ENCODE measurements around the gene EYA2.

The EYA2 gene

DNA sequence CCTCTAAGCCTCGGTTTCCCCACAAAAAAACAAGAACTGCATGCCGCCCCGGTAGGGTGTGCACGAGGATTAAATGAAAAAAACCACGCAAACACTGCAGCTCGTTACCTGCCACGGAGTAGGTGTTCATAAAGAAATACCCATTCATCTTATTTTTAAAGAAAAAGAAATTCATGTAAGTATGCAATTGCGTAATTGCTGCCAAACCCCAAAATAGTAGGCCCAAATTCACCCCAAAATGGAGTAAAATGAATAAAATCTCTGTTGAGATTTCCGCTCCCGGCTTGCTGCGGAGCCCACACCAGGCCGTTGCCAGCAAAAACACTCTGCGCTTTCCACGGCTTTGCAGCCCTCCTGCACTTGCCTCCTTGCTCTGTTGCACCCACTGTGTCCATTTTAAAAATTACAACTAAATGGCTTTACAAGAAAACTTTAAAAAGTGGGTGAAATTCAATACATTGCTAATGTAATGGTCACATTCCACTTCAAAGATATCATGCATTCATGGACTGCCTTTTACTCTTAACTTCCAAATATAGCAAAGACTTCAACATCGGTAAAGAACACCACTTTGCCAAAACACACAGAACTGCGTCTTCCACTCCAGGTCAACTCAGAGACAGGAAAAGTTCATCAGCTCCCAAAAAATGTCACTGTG lies 336.9 kb downstream of the EYA2 start:
- H3K4me2 ChIP-seq (ENCODE audit: low read depth, low read length, poor library complexity, severe bottlenecking), result no peak overlapping the region
- H3K9me2 ChIP-seq (replicated peaks; ENCODE audit: low read depth, low read length), result no peaks in the 10 kb centered on the region
- peaks cover 6% of the 10 kb centered on the region for H4K20me1 ChIP-seq (ENCODE audit: insufficient read depth, low read length, poor library complexity, severe bottlenecking)
- peaks cover 97% of the 10 kb centered on the region for H3K36me3 ChIP-seq (ENCODE audit: insufficient read depth, low read length)
- H3K79me2 ChIP-seq (ENCODE audit: insufficient read depth, low read length), result no peaks in the 10 kb centered on the region
- no peak overlapping the region for H2AFZ ChIP-seq (ENCODE audit: low read length)
- TF ChIP-seq EZH2phosphoT487 (IDR thresholded peaks at IDR 0.05; ENCODE audit: borderline replicate concordance), result no peak
- TF ChIP-seq, protein P1, sequence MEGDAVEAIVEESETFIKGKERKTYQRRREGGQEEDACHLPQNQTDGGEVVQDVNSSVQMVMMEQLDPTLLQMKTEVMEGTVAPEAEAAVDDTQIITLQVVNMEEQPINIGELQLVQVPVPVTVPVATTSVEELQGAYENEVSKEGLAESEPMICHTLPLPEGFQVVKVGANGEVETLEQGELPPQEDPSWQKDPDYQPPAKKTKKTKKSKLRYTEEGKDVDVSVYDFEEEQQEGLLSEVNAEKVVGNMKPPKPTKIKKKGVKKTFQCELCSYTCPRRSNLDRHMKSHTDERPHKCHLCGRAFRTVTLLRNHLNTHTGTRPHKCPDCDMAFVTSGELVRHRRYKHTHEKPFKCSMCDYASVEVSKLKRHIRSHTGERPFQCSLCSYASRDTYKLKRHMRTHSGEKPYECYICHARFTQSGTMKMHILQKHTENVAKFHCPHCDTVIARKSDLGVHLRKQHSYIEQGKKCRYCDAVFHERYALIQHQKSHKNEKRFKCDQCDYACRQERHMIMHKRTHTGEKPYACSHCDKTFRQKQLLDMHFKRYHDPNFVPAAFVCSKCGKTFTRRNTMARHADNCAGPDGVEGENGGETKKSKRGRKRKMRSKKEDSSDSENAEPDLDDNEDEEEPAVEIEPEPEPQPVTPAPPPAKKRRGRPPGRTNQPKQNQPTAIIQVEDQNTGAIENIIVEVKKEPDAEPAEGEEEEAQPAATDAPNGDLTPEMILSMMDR (conservative IDR thresholded peaks at IDR 0.05; ENCODE audit: low read length), result no peak
- H3F3A ChIP-seq (ENCODE audit: low read depth), result no peaks in the 10 kb centered on the region
- H3K27me3 ChIP-seq (ENCODE audit: insufficient read depth, low read length, poor library complexity, severe bottlenecking), result no peaks in the 10 kb centered on the region
- no peak overlapping the region for H3K4me3 ChIP-seq (ENCODE audit: low read length, poor library complexity, severe bottlenecking)
- no peaks in the 10 kb centered on the region for H3K4me1 ChIP-seq (ENCODE audit: insufficient read depth, low read length, poor library complexity, severe bottlenecking)
- H3K9ac ChIP-seq (ENCODE audit: low read depth, low read length, poor library complexity, severe bottlenecking), result no peak overlapping the region
- H3K9me3 ChIP-seq (ENCODE audit: insufficient read depth, low read depth, low read length), result no peaks in the 10 kb centered on the region

DNA sequence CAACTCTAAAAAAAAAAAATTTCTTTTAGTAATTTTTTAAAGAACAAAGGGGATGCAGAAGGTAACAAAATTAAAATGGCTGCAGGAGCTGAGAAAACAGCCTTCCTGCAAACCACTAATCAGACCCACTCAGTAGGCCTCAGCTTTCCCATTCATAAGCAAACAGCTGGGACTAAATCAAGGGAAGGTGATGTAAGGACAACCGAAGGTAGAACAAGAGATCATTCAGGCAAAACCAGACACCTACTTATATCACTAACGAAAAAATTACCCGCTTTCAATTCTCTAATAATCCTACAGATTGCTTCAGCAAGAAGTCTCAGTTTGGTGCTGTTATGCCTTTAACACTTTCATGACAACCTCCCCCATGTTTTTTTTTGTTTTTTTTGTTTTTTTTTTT lies 337.9 kb downstream of the EYA2 start:
- Histone ChIP-seq H3K36me3 (ENCODE audit: insufficient read depth, low read length) (peaks cover 97% of the 10 kb centered on the region), H3K9me3 (ENCODE audit: insufficient read depth, low read depth, low read length) (no peaks in the 10 kb centered on the region), H3K4me1 (ENCODE audit: insufficient read depth, low read length, poor library complexity, severe bottlenecking) (no peaks in the 10 kb centered on the region), H2AFZ (ENCODE audit: low read length) (no peak overlapping the region), H3K9ac (ENCODE audit: low read depth, low read length, poor library complexity, severe bottlenecking) (no peak overlapping the region), H3K79me2 (ENCODE audit: insufficient read depth, low read length) (no peaks in the 10 kb centered on the region), H3K27me3 (ENCODE audit: insufficient read depth, low read length, poor library complexity, severe bottlenecking) (no peaks in the 10 kb centered on the region), H3K4me2 (ENCODE audit: low read depth, low read length, poor library complexity, severe bottlenecking) (no peak overlapping the region), H4K20me1 (ENCODE audit: insufficient read depth, low read length, poor library complexity, severe bottlenecking) (peaks cover 6% of the 10 kb centered on the region), H3K4me3 (ENCODE audit: low read length, poor library complexity, severe bottlenecking) (no peak overlapping the region), H3F3A (ENCODE audit: low read depth) (no peaks in the 10 kb centered on the region), H3K9me2 (replicated peaks; ENCODE audit: low read depth, low read length) (no peaks in the 10 kb centered on the region)
- TF ChIP-seq, protein P1 (conservative IDR thresholded peaks at IDR 0.05; ENCODE audit: low read length), result no peak
- TF ChIP-seq EZH2phosphoT487 (IDR thresholded peaks at IDR 0.05; ENCODE audit: borderline replicate concordance), result no peak

DNA sequence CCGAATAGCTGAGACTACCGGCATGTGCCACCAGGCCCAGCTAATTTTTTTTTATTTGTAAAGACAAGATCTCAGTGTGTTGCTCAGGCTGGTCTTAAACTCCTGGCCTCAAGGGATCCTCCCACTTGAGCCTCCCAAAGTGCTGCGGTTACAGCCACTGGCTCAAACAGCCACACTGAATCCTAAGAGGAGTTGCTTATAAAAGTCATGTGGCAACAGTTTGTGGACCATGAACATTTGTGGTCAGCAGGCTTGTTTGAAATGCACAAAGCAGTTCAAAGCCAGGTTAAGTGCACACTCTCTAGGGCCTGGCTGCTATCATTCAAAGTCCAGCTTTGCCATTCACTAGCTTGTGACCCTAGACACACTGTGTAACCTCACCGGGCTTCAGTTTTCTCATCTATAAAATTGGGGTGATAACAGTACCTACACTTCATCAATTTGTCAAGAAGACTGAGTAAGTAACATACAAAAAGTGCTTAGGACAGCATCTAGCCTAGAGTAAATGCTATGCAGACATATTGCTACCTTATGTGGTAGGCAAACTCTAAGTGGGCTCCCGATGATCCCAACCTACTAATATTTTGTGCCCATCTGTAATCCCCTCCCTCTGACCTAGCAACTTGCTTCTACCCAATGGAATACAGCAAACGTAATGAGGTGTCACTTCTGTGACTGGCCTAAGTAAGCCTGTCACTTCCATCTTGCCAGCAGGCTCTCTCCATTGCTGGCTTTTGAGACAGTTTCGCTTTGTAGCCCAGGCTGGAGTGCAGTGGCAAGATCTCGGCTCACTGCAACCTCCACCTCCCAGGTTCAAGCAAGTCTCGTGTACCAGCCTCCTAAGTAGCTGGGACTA lies 338.9 kb downstream of the EYA2 start:
- Histone ChIP-seq H3F3A (ENCODE audit: low read depth) (no peaks in the 10 kb centered on the region), H3K9me3 (ENCODE audit: insufficient read depth, low read depth, low read length) (no peaks in the 10 kb centered on the region), H4K20me1 (ENCODE audit: insufficient read depth, low read length, poor library complexity, severe bottlenecking) (peaks cover 6% of the 10 kb centered on the region), H3K9ac (ENCODE audit: low read depth, low read length, poor library complexity, severe bottlenecking) (no peak overlapping the region), H3K27me3 (ENCODE audit: insufficient read depth, low read length, poor library complexity, severe bottlenecking) (no peaks in the 10 kb centered on the region), H3K4me1 (ENCODE audit: insufficient read depth, low read length, poor library complexity, severe bottlenecking) (no peaks in the 10 kb centered on the region), H2AFZ (ENCODE audit: low read length) (no peak overlapping the region), H3K4me3 (ENCODE audit: low read length, poor library complexity, severe bottlenecking) (no peak overlapping the region), H3K36me3 (ENCODE audit: insufficient read depth, low read length) (peaks cover 97% of the 10 kb centered on the region), H3K9me2 (replicated peaks; ENCODE audit: low read depth, low read length) (no peaks in the 10 kb centered on the region), H3K4me2 (ENCODE audit: low read depth, low read length, poor library complexity, severe bottlenecking) (no peak overlapping the region), H3K79me2 (ENCODE audit: insufficient read depth, low read length) (no peaks in the 10 kb centered on the region)
- no peak for TF ChIP-seq EZH2phosphoT487 (IDR thresholded peaks at IDR 0.05; ENCODE audit: borderline replicate concordance)

Measured in Loucy (cell line).